HG02623 (cell line): ENCODE results near the gene ADGRV1.
"Not testable (repeated sequence)": the region's sequence is repeated elsewhere in the genome, so short reads cannot be mapped to it uniquely, and the experiment has no call there.

Source experiments
- ATAC-seq: cut with Tn5 transposase; IDR thresholded peaks from one replicate; pipeline ENCODE4 v1.9.1; 2021; ENCODE audit warnings: moderate library complexity; ENCODE audit not compliant: unreplicated experiment

The ADGRV1 gene

GRCh38 chr5:90641528-90641927, 82.9 kb downstream of the ADGRV1 start:
- no peak for ATAC-seq

- ATAC-seq, result no peak
These were observed 84.2 kb downstream of the ADGRV1 start for GRCh38 chr5:90642706-90643229.

GRCh38 chr5:90644132-90644531, 85.5 kb downstream of the ADGRV1 start:
- ATAC-seq, result no peak

- ATAC-seq, result no peak
These were observed 86.5 kb downstream of the ADGRV1 start for GRCh38 chr5:90645024-90645610.

GRCh38 chr5:90650767-90651166, 92.2 kb downstream of the ADGRV1 start:
- no peak for ATAC-seq

- ATAC-seq, result no peak
These were observed 95.6 kb downstream of the ADGRV1 start for GRCh38 chr5:90654215-90654614.

GRCh38 chr5:90655423-90655822, 96.8 kb downstream of the ADGRV1 start:
- ATAC-seq, result no peak

- no peak for ATAC-seq
These were observed 98.4 kb downstream of the ADGRV1 start for GRCh38 chr5:90657030-90657429.

- ATAC-seq, result no peak
These were observed 99.2 kb downstream of the ADGRV1 start for GRCh38 chr5:90657788-90658187.

GRCh38 chr5:90658620-90659019, 100.0 kb downstream of the ADGRV1 start:
- ATAC-seq, result no peak

- not testable (repeated sequence) for ATAC-seq
These were observed 109.5 kb downstream of the ADGRV1 start for GRCh38 chr5:90668079-90668565.

GRCh38 chr5:90675222-90675621, 116.6 kb downstream of the ADGRV1 start:
- no peak for ATAC-seq

- ATAC-seq, result no peak
These were observed 122.4 kb downstream of the ADGRV1 start for GRCh38 chr5:90680921-90681563.

GRCh38 chr5:90682278-90682677, 123.7 kb downstream of the ADGRV1 start:
- ATAC-seq, result no peak

- no peak for ATAC-seq
These were observed 126.9 kb downstream of the ADGRV1 start for GRCh38 chr5:90685425-90686022.

- not testable (repeated sequence) for ATAC-seq
These were observed 127.8 kb downstream of the ADGRV1 start for GRCh38 chr5:90686363-90686762.

GRCh38 chr5:90687458-90687857, 128.9 kb downstream of the ADGRV1 start:
- not testable (repeated sequence) for ATAC-seq

- no peak for ATAC-seq
These were observed 130.5 kb downstream of the ADGRV1 start for GRCh38 chr5:90689064-90689463.

GRCh38 chr5:90690307-90690706, 131.7 kb downstream of the ADGRV1 start:
- no peak for ATAC-seq

- ATAC-seq, result no peak
These were observed 132.9 kb downstream of the ADGRV1 start for GRCh38 chr5:90691533-90691932.

GRCh38 chr5:90696153-90696552, 137.6 kb downstream of the ADGRV1 start:
- ATAC-seq, result no peak

- no peak for ATAC-seq
These were observed 141.7 kb downstream of the ADGRV1 start for GRCh38 chr5:90700299-90700698.
